GM15510 (cell line): ENCODE measurements around the gene ARID1B.

Experiments
- POLR2A ChIP-seq: IDR thresholded peaks from 3 replicates; pipeline ENCODE4 v1.6.1; 2011; ENCODE audit warnings: borderline replicate concordance; ENCODE audit not compliant: insufficient read length; ENCODE audit errors: extremely low read depth

Gene ARID1B

GRCh38 chr6:157211603-157212455, 434.7 kb downstream of the ARID1B start:
- no peak for TF ChIP-seq POLR2A

- TF ChIP-seq POLR2A = no peak
These were observed 436.2 kb downstream of the ARID1B start for GRCh38 chr6:157213426-157213825.

GRCh38 chr6:157213907-157214565, 436.9 kb downstream of the ARID1B start:
- TF ChIP-seq POLR2A = no peak

GRCh38 chr6:157215717-157216116, 438.5 kb downstream of the ARID1B start:
- TF ChIP-seq POLR2A = no peak

GRCh38 chr6:157216570-157216969, 439.4 kb downstream of the ARID1B start:
- no peak for TF ChIP-seq POLR2A

GRCh38 chr6:157217198-157217893, 440.2 kb downstream of the ARID1B start:
- TF ChIP-seq POLR2A = no peak

- no peak for TF ChIP-seq POLR2A
These were observed 440.8 kb downstream of the ARID1B start for GRCh38 chr6:157217894-157218370.

GRCh38 chr6:157218371-157219198, 441.4 kb downstream of the ARID1B start:
- no peak for TF ChIP-seq POLR2A

GRCh38 chr6:157219201-157220200, 442.3 kb downstream of the ARID1B start:
- no peak for TF ChIP-seq POLR2A

- no peak for TF ChIP-seq POLR2A
These were observed 443.3 kb downstream of the ARID1B start for GRCh38 chr6:157220485-157220884.

- TF ChIP-seq POLR2A = peak; percentile 49
These were observed 444.1 kb downstream of the ARID1B start for GRCh38 chr6:157221049-157221816.

GRCh38 chr6:157221817-157222175, 444.6 kb downstream of the ARID1B start:
- no peak for TF ChIP-seq POLR2A
